ENCODE data around the gene PRR14.

Gene PRR14

GRCh38 chr16:30659507-30660423 lies 9.0 kb downstream of the PRR14 start:
- DNase-seq (ENCODE audit: low read depth), result peak; percentile 43

GRCh38 chr16:30660424-30661261 lies 9.9 kb downstream of the PRR14 start:
- peak; percentile 70 for DNase-seq (ENCODE audit: low read depth)

GRCh38 chr16:30662449-30662848 lies 11.7 kb downstream of the PRR14 start:
- no peak for DNase-seq (ENCODE audit: low read depth)

GRCh38 chr16:30663038-30663437 lies 12.3 kb downstream of the PRR14 start:
- no peak for DNase-seq (ENCODE audit: low read depth)

GRCh38 chr16:30663820-30664219 lies 13.1 kb downstream of the PRR14 start:
- DNase-seq (ENCODE audit: low read depth), result no peak

GRCh38 chr16:30664616-30665109 lies 13.9 kb downstream of the PRR14 start:
- DNase-seq (ENCODE audit: low read depth), result no peak

GRCh38 chr16:30665155-30665829 lies 14.5 kb downstream of the PRR14 start:
- no peak for DNase-seq (ENCODE audit: low read depth)

- no peak for DNase-seq (ENCODE audit: low read depth)
Observed at GRCh38 chr16:30665830-30666190, 15.1 kb downstream of the PRR14 start.

GRCh38 chr16:30666681-30667080 lies 15.9 kb downstream of the PRR14 start:
- no peak for DNase-seq (ENCODE audit: low read depth)

GRCh38 chr16:30667361-30667905 lies 16.7 kb downstream of the PRR14 start:
- DNase-seq (ENCODE audit: low read depth), result no peak

- no peak for DNase-seq (ENCODE audit: low read depth)
Observed at GRCh38 chr16:30668393-30668792, 17.6 kb downstream of the PRR14 start.

GRCh38 chr16:30669026-30669902 lies 18.5 kb downstream of the PRR14 start:
- no peak for DNase-seq (ENCODE audit: low read depth)

GRCh38 chr16:30669903-30670824 lies 19.4 kb downstream of the PRR14 start:
- DNase-seq (ENCODE audit: low read depth), result no peak

- no peak for DNase-seq (ENCODE audit: low read depth)
Observed at GRCh38 chr16:30675143-30675542, 24.4 kb downstream of the PRR14 start.

- no peak for DNase-seq (ENCODE audit: low read depth)
Observed at GRCh38 chr16:30677931-30678585, 27.3 kb downstream of the PRR14 start.

GRCh38 chr16:30678586-30678970 lies 27.8 kb downstream of the PRR14 start:
- DNase-seq (ENCODE audit: low read depth), result no peak

GRCh38 chr16:30680326-30680725 lies 29.6 kb downstream of the PRR14 start:
- no peak for DNase-seq (ENCODE audit: low read depth)

GRCh38 chr16:30688701-30689100 lies 37.9 kb downstream of the PRR14 start:
- DNase-seq (ENCODE audit: low read depth), result no peak

- no peak for DNase-seq (ENCODE audit: low read depth)
Observed at GRCh38 chr16:30691907-30692306, 41.1 kb downstream of the PRR14 start.
